HG02943 (cell line): Measurements from ENCODE around the gene DPCD.
"Not testable (repeated sequence)": the region's sequence is repeated elsewhere in the genome, so short reads cannot be mapped to it uniquely, and the experiment has no call there.

ENCODE experiments used
- ATAC-seq: cut with Tn5 transposase; IDR thresholded peaks from one replicate; pipeline ENCODE4 v1.9.1; 2021; ENCODE audit warnings: mild to moderate bottlenecking, low read depth, moderate library complexity; ENCODE audit not compliant: unreplicated experiment

The DPCD gene

GRCh38 chr10:101617102-101617823, 29.1 kb downstream of the DPCD start:
- ATAC-seq, result no peak

DNA sequence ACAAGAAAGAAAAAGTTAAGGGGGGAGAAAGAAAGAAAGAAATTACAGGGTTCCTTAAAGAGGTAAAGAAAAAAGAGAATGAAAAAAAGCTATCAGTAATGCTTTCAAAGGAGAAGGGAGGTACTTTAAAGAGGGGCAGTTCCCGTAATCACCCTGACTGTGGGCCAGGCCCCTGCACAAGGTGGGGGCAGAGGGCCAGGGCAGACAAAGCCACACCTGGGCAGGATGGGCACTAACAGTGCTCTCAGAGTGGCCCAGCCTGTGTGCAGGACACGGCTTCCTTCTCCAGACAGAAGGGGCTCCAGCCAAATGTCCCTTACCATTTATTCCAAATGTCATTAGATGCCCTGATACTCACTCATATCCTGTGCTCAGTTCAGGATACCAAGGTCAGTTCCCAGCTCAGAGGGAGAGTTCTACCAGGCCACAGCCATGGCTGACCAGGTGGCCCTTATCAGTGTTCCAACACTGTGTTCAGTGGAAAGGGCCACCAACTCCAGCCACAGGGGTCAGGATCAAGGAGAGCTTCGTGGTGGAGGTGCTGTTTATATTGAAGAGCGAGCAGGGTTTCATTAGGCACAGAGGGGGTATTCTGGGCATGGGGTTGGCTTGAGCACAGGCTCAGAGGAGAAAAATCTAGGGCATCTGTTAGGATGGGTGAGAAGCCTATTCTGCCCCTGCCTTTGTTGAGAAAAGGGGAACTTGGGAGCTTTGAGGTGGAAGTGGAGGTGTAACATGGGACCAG, 29.9 kb downstream of the DPCD start:
- no peak for ATAC-seq

- no peak for ATAC-seq
These were observed 30.8 kb downstream of the DPCD start for GRCh38 chr10:101618871-101619270.

GRCh38 chr10:101619983-101620382, 31.9 kb downstream of the DPCD start:
- ATAC-seq, result no peak

GRCh38 chr10:101623528-101623927, 35.4 kb downstream of the DPCD start:
- no peak for ATAC-seq

GRCh38 chr10:101624526-101625102, 36.5 kb downstream of the DPCD start:
- ATAC-seq, result no peak

GRCh38 chr10:101625821-101626412, 37.8 kb downstream of the DPCD start:
- no peak for ATAC-seq

- no peak for ATAC-seq
These were observed 41.9 kb downstream of the DPCD start for GRCh38 chr10:101629837-101630632.

GRCh38 chr10:101630633-101630920, 42.5 kb downstream of the DPCD start:
- ATAC-seq, result no peak

DNA sequence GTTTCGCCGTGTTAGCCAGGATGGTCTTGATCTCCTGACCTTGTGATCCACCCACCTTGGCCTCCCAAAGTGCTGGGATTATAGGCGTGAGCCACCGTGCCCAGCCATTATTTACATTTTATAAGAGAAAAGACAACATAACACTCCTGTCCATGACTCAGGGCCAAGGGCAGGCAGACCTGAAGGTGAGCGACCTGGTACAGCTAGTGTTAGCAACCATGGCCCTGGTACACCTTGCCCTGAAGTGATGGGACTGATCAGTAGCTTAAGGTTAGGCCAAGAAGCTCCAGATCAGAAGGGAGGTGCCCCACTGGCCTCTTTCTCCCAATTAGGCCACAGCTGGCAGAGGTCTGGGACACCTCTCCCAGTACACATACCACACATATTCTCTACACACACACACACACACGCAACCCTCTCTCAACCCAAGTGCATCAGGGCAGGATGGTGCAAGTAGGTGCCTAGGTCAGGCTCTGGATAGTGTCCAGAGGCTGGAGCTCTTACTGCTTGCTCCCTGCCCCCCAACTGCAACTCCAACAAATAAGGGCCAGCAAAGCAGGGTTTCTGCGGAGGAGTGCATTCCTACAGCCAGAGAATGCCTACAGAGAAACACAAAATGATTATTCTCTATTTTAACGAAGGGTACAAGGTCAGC, 43.8 kb downstream of the DPCD start:
- no peak for ATAC-seq

DNA sequence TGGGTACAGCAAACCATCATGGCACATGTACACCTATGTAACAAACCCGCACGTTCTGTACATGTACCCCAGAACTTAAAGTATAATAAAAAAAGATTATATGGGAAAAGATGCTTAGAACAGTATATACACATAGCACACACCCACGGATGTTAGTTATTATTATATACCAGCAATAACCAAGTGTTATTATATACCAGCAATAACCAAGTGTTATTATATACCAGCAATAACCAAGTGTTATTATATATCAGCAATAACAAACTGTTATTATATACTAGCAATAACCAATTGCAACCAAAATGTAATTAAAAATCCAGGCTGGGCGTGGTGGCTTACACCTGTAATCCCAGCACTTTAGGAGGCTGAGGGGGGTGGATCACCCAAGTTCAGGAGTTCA, 45.4 kb downstream of the DPCD start:
- not testable (repeated sequence) for ATAC-seq

DNA sequence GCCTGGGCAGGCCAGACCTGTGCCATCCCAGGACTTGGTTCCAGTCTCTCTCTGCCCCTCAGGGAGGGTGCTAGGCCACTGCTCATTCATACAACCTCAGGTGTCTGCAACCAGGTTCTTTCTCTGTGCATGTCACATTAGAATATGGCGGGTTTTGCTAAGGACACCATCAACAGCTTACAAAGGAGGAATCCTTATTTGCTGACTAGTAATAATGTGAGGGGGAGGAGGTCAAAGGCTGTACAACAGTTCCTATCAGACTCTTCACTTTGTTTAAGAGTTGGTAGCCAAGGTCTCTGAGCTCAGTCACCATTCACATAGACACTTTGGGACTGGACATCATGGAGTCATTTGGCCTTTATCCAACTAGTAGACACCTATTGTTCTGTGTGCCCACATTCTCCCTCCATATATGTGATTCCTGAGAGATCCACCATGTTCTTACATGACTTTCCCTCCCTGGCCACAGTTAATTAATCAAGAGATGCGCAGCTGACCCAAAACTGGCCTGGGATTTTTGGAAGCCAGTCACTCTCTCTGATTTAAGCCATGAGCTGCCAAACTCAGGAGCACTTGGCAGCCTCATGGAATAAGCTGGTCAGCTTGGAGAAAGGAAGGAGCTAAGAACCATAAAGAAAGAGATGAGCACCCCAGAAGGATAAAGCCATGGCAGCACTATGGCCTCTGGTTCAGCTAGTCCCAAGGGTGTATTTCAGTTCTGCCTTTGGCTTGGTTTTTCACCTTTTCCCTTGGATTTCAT, 51.2 kb downstream of the DPCD start:
- no peak for ATAC-seq

- no peak for ATAC-seq
These were observed 55.4 kb downstream of the DPCD start for GRCh38 chr10:101643546-101643945.

DNA sequence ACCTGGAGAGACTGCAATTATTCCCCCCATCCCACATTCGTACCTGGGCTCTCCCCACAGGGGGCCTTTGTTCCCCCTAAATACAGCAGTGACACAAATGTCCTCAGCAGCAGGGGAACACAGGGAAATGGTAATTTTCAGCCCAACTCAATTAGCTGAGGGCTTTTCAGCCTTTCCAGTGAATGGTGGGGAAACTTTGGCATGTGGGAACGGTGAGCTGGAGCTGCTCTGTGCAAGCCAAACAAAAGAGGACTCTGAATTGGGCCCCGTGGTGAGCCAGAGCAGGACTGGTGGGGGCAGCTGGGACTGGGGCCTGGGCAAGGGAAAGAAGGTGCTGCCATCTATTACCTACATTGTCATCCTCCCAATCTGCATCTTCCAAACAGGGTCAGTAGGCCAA, 55.9 kb downstream of the DPCD start:
- no peak for ATAC-seq

DNA sequence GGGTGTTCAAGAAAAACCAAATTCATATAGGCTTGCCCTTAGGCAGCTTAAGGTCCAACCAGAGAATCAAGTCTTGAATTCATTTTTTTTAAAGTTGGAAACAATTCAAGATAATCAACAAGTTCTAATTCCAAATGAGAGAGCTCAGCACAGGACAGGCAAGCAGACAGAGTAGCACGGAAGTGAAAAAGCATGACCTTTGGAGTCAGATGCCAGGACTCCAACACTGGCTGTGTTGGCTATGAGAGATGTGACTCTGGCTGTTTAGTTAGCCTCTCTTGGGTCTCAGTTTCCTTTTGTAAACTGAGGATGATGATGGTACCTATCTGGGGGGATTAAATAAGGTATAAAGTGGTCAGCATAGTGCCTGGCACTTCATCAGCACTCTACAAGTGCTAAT, 57.5 kb downstream of the DPCD start:
- no peak for ATAC-seq

GRCh38 chr10:101646364-101646763, 58.2 kb downstream of the DPCD start:
- no peak for ATAC-seq

DNA sequence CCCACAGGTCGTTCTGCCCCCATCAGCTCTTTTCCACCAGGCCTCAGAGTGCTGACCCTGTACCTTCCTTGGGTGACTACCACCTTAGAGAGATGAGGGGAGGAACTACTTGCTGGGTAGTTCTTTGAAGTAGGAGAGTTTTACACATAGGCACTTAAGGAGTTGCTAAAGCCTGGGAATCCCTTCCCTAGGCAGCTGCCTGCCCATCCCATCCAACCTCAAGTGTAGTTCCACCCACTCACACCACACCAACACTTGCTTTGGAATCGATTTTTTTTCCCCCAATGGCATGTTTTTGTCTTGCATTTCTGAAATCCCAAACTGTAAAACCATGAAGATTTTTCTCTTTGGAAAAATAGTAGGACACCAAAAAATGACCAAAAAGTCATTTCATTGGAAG, 59.1 kb downstream of the DPCD start:
- no peak for ATAC-seq

GRCh38 chr10:101649525-101650085, 61.5 kb downstream of the DPCD start:
- ATAC-seq, result no peak

DNA sequence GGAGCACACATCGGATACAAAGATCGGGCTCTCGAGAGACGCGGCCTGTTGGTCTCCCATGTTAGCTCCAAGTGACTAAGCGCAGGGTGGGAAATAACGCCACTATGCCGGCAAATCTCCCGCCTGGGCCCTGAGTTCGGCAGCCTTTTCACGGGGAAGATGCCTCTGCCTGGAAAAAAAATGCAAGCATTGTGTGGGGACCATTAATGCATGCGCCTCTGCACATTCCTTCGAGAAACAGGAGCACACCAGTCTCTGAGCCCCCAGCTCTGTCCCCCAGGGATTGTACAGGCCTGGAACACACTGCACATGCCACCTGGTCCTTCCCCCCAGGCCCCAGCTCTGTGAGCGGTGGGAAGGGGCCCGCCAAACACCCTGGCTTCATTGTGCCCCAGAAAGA, 62.7 kb downstream of the DPCD start:
- ATAC-seq, result no peak
